COR-L47 (cell line): ENCODE measurements around the gene KIF22.
A peak's percentile ranks its signal among the peaks of the same experiment; 100 is the strongest.

Experiments
- DNase-seq: peaks from one replicate; lab custom pipeline; 2025; lab: John Stamatoyannopoulos, UW

KIF22 gene

GRCh38 chr16:29804020-29804419 is 13.5 kb downstream of the KIF22 start:
- DNase-seq, result no peak

DNA sequence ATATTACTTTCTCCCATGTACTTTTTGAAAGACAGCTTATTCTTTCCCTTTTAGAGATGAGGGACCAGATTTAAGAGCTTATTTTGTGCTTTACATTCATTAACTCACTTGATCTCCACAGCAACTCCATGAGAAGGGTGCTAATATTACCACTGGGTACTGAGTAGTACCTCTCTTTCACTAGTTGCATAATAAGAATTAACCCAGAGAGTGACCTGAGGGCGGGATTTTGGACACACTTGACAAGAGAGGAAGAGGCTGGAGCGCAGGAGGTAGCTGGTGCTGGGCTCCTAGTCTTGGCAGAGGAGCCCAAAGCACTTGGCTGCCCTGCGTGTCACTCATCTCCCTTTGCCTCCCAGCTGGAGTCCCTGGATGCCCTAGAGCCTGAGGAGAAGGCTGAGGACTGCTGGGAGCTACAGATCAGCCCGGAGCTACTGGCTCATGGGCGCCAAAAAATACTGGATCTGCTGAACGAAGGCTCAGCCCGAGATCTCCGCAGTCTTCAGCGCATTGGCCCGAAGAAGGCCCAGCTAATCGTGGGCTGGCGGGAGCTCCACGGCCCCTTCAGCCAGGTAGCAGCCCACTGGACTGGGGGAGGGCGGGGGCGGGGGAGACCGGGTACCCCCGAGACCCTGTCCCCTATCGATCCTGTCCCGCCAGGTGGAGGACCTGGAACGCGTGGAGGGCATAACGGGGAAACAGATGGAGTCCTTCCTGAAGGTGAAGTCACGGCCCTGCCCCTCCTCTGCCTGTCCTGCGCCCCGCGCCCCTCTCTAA is 14.1 kb downstream of the KIF22 start:
- DNase-seq, result peak; percentile 54

DNA sequence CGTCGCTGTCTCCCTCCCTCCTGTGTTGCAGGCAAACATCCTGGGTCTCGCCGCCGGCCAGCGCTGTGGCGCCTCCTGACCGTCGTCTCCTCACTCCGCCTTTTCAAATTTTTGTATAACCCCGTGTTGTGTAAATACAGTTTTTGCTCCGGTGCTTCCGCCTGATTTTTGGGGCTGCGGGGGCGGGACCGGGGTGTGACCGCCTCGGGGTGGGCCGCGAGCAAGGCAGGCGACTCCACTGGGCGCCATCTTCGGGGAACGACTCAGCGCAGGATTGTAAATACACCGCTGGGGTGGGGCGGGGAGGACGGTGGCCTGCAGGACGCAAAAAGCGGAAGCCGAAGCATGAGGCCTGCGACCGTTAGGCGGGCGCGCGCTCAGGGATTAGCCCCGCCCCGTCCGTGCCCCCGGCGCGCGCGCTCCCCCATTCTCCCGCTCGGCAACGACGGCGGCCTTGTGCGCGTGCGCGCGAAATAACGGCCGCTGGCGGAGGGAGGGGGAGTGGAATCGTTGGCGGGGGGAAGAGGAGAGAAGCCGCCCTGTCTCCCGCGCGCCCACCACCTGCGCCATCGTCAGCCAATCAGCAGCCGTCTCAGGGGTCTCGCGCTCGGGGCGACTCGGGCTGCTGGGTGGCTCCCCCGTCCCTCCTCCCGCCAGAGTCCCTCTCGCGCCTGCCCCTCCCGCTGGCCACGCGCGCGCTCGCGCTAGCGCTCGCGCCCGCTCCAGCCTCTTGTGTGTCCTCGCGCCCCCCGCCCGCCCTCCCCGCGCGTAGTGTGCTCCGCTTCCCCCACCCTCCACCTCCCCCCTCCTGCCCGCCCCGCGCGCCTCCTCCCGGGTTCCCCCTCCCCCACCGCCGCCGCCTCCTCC is 14.9 kb downstream of the KIF22 start:
- peak; percentile 100 for DNase-seq

DNA sequence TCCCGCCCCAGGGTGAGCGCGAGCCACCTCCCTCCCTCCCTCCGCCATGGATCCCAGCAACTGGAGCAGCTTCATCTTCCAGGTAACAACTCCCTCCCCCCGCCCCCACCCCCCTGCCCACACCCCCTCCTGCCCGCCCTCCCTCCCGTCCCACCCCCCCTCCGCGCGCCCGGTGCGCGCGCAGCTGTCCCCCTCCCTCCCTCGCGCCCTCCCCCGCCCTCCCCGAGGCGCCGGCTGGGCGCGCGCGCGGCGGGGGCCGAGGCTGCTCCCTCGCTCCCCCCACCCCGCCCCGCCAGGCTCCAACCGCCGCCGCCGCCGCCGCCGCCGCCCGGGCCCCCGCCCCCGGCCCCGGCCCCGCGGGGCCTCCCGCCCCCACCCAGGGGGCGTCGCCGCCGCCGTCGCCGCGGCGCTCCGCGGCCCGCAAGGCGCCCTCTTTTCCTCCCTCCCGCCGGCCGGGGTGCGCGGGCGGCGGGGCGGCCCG is 15.6 kb downstream of the KIF22 start, which contains the start of gene MAZ:
MAZ (plus strand) TSS at position 431 of the 481 bp plus-strand sequence. CDS start 173 bp downstream, outside the sequence.
- peak; percentile 85 for DNase-seq

DNA sequence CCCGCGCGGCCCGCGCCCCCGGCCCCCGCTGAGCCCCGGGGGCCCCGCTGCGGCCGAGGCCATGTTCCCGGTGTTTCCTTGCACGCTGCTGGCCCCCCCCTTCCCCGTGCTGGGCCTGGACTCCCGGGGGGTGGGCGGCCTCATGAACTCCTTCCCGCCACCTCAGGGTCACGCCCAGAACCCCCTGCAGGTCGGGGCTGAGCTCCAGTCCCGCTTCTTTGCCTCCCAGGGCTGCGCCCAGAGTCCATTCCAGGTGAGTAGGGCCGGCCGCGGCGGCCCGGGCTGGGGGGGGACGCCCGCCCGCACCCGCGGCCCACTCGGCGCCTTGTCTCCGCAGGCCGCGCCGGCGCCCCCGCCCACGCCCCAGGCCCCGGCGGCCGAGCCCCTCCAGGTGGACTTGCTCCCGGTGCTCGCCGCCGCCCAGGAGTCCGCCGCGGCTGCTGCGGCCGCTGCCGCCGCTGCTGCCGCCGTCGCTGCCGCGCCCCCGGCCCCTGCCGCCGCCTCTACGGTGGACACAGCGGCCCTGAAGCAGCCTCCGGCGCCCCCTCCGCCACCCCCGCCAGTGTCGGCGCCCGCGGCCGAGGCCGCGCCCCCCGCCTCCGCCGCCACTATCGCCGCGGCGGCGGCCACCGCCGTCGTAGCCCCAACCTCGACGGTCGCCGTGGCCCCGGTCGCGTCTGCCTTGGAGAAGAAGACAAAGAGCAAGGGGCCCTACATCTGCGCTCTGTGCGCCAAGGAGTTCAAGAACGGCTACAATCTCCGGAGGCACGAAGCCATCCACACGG is 16.3 kb downstream of the KIF22 start:
- peak; percentile 90 for DNase-seq

DNA sequence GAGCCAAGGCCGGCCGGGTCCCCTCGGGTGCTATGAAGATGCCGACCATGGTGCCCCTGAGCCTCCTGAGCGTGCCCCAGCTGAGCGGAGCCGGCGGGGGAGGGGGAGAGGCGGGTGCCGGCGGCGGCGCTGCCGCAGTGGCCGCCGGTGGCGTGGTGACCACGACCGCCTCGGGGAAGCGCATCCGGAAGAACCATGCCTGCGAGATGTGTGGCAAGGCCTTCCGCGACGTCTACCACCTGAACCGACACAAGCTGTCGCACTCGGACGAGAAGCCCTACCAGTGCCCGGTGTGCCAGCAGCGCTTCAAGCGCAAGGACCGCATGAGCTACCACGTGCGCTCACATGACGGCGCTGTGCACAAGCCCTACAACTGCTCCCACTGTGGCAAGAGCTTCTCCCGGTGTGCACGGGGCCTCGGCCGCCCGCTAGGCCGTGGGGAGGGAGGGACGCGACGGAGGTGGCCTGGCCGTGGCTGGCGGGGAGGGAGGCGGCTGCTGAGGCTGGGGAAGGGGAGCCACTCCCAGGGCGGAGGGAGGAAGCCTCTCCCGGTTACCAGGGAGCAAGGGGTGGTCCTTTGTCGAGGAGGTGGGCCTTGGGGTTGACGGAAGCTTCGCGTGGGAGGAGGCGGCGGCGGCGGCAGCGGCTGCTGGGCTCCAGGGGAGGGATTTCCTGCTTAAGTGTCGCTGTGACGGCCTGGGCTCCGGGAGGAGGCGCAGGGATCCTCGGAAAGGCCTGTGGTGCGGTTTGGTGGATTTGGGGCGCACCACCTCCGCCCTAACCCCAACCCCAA is 17.1 kb downstream of the KIF22 start:
- peak; percentile 86 for DNase-seq

GRCh38 chr16:29808219-29808900 is 17.8 kb downstream of the KIF22 start:
- no peak for DNase-seq

DNA sequence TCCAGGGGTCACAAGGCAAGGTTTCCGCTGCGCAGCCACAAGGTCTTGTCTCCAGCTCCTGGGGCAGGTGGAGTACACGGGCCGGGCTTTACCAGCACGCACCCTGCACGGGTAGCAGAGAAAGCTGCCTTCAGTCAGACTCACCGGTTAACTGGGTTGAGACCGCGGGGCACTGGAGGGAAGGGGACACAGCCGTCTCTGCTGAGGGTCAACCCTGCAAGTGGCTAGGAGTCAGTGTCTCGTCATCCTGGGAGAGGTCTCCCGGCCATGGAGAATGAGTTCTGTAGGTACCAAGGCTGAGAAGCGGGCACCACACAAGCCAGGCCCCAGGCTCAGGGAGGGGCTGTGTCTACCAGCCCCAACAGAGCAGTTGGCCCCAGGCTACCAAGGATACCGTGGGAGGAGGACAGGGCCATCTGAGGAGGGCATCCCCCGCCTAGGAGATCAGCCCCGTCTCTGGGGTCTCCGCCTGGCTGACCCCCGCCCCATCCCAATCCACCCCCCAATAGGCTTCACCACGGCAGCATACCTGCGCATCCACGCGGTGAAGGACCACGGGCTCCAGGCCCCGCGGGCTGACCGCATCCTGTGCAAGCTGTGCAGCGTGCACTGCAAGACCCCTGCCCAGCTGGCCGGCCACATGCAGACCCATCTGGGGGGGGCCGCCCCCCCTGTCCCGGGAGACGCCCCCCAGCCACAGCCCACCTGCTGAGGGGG is 18.6 kb downstream of the KIF22 start:
- no peak for DNase-seq

- DNase-seq, result no peak
Observed at GRCh38 chr16:29809850-29810698, 19.5 kb downstream of the KIF22 start.

- DNase-seq, result no peak
Observed at GRCh38 chr16:29810699-29811169, 20.2 kb downstream of the KIF22 start.

DNA sequence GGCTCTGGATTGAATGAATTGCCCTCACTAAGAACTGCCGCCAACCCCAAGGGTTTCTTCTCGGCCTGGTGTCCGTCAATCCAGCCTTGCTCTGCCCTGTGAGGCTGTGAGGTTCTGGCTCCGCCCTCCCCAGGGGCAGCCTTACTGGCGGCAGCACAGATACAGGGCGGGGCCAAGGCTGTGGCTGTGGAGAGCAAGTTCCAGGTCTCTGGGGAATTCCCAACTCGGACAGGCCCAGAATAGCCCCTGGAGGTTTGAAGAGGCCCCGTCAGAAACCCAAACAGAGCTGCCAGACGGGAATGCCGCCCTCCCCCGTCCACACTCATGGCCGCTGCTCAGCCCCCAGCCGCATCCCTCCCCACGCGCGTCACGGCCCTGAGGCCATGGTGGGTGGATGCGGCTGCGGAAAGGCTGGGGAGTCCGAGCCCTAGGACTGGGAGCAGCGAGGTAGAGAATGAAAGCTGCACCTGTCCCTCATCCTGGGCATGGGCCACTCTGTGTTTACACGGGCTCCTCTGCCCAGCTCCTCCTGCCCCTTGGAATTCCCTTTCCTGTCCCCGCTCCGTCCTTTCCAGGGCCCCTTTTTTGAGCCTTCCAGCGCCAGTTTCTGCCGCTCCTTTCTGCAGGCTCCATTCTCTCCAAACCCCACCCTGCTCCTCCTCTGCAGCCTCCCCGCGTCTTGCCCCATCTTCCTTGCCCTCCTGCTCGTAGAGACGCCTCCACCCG is 20.8 kb downstream of the KIF22 start:
- DNase-seq, result peak; percentile 89

- peak; percentile 75 for DNase-seq
Observed at GRCh38 chr16:29811896-29812665, 21.5 kb downstream of the KIF22 start, which contains the start of gene PRRT2. PRRT2 (plus strand) TSS chr16:29812193; CDS start chr16:29813055, 862 bp downstream.

- DNase-seq, result no peak
Observed at GRCh38 chr16:29812754-29813643, 22.4 kb downstream of the KIF22 start.

DNA sequence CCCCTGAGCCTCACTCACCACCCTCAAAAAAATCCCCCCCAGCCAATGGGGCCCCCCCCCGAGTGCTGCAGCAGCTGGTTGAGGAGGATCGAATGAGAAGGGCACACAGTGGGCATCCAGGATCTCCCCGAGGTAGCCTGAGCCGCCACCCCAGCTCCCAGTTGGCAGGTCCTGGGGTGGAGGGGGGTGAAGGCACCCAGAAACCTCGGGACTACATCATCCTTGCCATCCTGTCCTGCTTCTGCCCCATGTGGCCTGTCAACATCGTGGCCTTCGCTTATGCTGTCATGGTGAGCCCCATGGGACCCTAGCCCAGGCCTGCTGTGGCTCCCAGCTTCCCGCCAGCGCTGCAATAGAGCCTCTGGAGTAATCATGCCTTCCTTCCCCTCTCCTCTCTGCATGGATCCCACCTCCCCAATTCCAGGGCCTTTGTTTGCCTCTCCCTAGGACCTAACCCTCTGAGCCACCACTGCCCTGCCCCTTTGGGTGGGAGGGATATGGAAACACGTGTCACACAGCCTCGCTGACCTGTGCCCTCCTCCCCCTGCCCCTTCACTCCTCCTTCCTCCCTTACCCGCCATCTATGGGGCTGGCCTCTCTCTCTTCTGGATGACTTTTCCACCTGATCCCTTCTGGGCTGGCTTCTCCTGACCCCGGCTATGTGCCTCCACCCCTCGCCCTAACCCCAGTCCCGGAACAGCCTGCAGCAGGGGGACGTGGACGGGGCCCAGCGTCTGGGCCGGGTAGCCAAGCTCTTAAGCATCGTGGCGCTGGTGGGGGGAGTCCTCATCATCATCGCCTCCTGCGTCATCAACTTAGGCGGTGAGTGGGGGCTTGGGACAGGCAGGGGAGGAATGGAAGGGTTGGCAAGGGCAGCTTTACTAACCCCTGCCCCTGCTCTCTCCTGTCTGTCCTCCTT is 23.4 kb downstream of the KIF22 start:
- no peak for DNase-seq

DNA sequence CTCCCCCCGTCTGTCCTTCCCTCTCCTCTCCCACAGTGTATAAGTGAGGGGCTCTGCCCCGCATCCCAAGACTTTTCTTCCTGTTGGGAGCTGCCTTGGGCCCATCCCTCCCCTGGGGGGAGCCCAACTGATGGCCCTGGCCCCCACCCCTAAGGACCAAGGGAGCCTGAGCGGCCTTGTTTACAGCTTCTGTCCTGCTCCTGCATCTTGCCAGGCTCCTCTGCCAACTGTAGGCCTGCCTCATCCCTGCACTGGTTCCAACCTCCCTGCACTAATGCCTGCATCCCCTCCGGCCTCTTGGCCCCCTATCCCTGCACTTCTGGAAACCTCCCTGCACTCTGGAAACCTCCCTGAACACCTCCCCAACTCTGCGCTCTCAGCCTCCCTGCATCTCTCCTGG is 24.0 kb downstream of the KIF22 start:
- DNase-seq, result no peak
